NCI-H1092 (cell line): ENCODE results near the gene LRRK1.
A peak's percentile ranks its signal among the peaks of the same experiment; 100 is the strongest.

Experiments used
- DNase-seq: peaks from one replicate; lab custom pipeline; 2025; lab: John Stamatoyannopoulos, UW

Gene LRRK1

GRCh38 chr15:100892013-100892355 lies 27.2 kb upstream of the LRRK1 start:
- DNase-seq, result no peak

- no peak for DNase-seq
These were observed 25.7 kb upstream of the LRRK1 start for GRCh38 chr15:100893261-100893963.

- no peak for DNase-seq
These were observed 25.2 kb upstream of the LRRK1 start for GRCh38 chr15:100893964-100894295.

- no peak for DNase-seq
These were observed 23.4 kb upstream of the LRRK1 start for GRCh38 chr15:100895721-100896120.

GRCh38 chr15:100897221-100898151 lies 21.7 kb upstream of the LRRK1 start:
- DNase-seq, result no peak

GRCh38 chr15:100898152-100898490 lies 21.0 kb upstream of the LRRK1 start:
- no peak for DNase-seq

- DNase-seq, result no peak
These were observed 20.3 kb upstream of the LRRK1 start for GRCh38 chr15:100898661-100899462.

GRCh38 chr15:100899601-100900000 lies 19.6 kb upstream of the LRRK1 start:
- DNase-seq, result no peak

GRCh38 chr15:100900136-100900794 lies 18.9 kb upstream of the LRRK1 start:
- no peak for DNase-seq

- DNase-seq, result no peak
These were observed 18.4 kb upstream of the LRRK1 start for GRCh38 chr15:100900795-100901169.

- DNase-seq, result no peak
These were observed 17.9 kb upstream of the LRRK1 start for GRCh38 chr15:100901296-100901695.

- no peak for DNase-seq
These were observed 17.3 kb upstream of the LRRK1 start for GRCh38 chr15:100901702-100902435.

- peak; percentile 58 for DNase-seq
These were observed 16.6 kb upstream of the LRRK1 start for GRCh38 chr15:100902436-100903167.

GRCh38 chr15:100903168-100903554 lies 16.0 kb upstream of the LRRK1 start:
- DNase-seq, result no peak

- DNase-seq, result no peak
These were observed 13.3 kb upstream of the LRRK1 start for GRCh38 chr15:100905850-100906249.

GRCh38 chr15:100908466-100908865 lies 10.7 kb upstream of the LRRK1 start:
- no peak for DNase-seq

- no peak for DNase-seq
These were observed 9.6 kb upstream of the LRRK1 start for GRCh38 chr15:100909565-100909964.

GRCh38 chr15:100909989-100910955 lies 8.9 kb upstream of the LRRK1 start:
- no peak for DNase-seq

- DNase-seq, result no peak
These were observed 8.1 kb upstream of the LRRK1 start for GRCh38 chr15:100911086-100911485.

GRCh38 chr15:100913961-100914360 lies 5.2 kb upstream of the LRRK1 start:
- DNase-seq, result no peak
